Fibroblast of skin of abdomen (primary cell): ENCODE measurements around the gene GAS2.

ENCODE experiments used
- DNase-seq: peaks from one replicate; pipeline ENCODE4 v3.0.0-alpha.2; 2013

Gene GAS2

DNA sequence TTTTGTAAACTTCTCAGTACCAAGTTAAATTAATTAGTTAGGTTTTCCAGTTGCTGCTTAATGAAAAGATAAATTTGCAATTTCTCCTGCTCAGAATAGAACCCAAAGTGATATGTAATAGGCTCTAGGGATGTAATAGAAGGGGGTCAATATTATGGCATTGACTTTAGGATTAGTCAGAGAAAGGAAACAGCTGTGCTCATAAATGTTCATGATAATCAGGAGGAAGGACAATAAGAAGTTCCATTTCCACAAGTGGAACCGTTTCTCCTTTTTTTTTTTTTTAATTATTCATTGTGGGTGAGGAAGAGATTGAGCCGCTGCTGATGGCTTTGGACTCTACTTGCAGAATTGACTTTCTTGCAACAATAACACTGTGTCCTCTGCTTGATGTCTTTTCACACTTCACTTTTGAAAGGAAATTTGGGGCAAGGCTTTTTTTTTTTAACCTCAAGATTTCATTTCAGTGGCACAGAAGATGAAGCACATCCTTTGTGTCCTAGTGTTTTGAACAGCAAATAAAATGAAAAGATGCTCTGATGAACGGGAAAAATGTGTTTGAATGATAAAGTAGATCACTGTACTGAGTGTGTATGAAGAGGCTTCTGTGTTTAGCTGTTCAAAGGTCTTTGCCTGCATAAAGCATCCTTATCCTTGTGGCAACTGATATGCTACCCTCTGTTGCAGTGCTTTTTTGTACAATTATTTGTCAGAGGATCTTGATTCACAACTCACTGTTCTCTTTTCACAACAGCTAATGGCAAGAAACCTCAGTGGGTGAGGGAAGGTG lies 62.4 kb downstream of the GAS2 start:
- no peak for DNase-seq

DNA sequence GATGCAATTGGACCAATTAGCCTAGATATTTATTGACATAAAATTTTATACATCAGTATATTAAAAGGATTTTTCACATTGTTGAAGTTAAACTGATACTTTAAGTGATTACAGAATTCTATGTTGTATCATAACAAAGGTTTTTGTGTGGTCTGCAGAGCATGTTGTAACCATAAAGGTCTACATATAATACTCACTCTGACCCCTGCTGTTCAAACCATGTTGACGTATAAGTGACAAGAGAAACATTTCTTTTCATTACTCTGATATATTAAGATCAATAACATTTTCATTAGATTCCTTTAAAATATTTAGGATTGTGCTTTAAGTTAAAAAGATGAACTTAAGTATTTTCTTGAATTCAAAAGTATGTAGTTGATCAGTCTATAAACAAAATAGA lies 63.9 kb downstream of the GAS2 start:
- DNase-seq = peak; percentile 16

DNA sequence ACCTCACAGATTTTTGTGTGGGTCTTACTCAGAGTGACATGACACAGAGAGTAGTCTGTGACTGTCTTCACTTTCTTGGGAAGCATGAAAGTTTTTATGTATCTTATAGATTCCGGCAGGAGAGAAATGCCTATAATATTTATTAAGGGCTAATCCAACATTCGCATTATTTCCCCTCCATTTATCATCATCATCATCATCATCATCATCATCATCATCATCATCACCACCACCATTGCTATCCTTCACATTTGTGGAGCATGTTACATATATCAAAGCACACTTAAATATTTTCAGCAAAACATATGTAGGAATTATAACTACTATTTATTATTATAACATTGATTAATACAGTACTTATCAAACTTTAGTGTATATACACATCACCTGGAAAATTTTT lies 66.2 kb downstream of the GAS2 start:
- DNase-seq = no peak

DNA sequence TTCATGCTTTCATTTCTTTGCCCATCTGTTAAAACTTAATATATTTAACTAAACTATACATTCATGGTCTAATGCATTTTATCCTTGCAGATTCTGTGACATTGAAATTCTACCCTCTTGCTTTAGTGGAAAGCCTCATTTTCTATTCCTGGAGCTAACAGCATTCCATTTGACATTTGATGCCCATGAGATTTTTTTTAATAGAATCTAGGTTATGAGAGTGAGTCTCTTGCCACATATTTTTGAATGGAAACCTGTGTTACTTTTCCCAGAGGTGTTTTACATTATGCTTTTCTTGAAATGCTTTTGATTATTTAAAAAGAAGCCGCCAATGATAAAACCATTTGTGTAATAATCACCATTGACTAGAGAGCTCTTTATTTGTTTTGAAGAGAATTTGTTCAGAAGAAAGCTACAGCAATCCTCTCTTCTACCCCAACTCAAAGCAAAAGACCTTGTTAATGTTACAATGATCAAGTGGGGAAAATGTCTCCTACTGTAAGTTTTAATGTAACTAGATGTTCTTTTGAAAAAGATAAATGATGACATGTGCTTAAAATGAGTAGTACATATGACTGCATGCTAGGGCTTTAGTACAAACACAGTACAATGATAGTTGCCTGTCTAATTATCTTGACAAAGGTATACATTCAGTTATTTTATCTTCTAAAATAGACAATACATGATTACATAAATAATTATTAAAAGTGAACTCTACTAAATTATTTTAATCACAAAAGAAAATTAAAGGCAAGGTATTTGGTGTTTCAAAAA lies 67.3 kb downstream of the GAS2 start:
- no peak for DNase-seq

- no peak for DNase-seq
These were observed 68.4 kb downstream of the GAS2 start for GRCh38 chr11:22734628-22735345.

DNA sequence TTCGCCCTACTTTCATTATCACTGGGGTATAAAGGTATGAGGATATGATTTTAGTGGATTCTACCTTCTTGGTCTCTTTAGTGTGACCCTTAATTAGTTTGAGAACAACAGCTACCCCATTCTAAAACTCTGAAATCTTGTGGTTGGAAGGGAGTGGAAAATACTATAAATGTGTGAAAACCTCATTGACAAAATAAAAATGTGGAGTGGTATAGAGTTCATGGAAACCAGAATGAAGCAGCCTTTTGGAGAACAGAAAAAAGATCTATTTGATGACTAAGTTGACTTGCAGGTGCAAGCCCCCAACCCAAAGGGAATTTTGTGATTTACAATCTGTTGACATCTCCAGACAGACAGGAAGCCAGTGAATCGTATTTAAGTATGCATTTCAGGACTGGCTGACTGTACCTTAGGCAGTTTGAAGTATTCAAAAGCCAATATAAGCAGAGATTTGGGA lies 75.8 kb downstream of the GAS2 start:
- DNase-seq = no peak

- DNase-seq = no peak
These were observed 83.1 kb downstream of the GAS2 start for GRCh38 chr11:22749536-22749935.

- DNase-seq = no peak
These were observed 86.5 kb downstream of the GAS2 start for GRCh38 chr11:22752908-22753310.

- DNase-seq = no peak
These were observed 87.0 kb downstream of the GAS2 start for GRCh38 chr11:22753416-22753815.

DNA sequence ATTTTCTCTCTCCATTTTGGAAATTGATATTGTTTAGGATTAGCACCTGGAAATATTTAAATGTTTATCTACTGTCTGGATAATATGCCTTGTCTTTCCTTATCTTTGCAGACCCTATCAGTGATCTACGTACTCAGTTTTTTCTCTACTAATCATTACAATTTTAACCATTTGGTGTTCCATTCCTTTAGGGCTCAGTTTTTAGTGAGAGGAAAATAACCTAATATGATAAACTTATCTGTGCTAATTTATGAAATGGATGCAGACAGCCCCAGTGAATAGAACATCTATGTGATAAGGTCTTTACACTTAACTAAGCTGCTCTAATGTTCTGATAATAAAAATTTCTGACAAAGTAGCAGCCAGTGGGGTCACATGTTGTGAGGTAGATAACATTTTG lies 94.7 kb downstream of the GAS2 start:
- no peak for DNase-seq

GRCh38 chr11:22763166-22763565 lies 96.8 kb downstream of the GAS2 start:
- DNase-seq = no peak

DNA sequence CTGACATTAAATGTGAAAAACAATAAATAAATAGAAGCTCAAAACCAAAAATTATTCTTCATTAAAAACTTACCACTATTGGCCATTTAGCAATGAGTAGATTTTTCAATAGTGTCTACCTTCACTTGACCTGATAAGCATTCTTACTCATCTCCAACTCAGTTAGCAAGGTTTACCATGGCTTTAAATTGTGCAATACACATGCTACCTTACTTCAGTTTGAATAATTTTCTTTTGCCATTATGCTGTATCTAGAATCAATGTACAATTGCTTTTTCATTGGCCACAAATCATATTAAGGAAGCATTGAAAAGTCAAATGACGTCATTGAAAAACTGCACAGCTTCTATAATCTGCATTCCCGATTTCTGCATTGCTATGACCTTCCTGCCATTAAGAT lies 98.3 kb downstream of the GAS2 start:
- no peak for DNase-seq

- no peak for DNase-seq
These were observed 101.9 kb downstream of the GAS2 start for GRCh38 chr11:22768281-22768680.

- no peak for DNase-seq
These were observed 102.7 kb downstream of the GAS2 start for GRCh38 chr11:22769081-22769480.

DNA sequence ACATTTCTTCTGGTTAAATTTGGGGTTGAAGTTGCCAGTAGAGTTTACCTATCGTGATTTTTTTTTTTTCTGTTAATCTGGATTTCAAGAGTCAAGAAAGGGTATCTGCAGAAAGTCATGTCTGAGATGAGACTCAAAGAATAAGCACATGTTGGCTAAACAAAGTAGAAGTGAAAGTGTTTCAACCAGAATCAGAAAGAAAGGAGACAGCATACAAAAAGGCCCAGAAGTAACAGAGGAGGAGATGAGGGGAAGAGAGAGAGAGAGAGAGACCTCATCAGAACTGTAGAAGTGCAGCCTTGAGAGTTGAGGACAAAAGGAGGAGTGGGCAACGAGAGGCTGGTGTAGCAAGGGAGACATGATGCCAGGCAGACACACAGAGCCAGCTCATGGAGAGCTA lies 108.3 kb downstream of the GAS2 start:
- DNase-seq = no peak

GRCh38 chr11:22775248-22775647 lies 108.8 kb downstream of the GAS2 start:
- no peak for DNase-seq

GRCh38 chr11:22778642-22779041 lies 112.2 kb downstream of the GAS2 start:
- DNase-seq = no peak

- DNase-seq = no peak
These were observed 113.4 kb downstream of the GAS2 start for GRCh38 chr11:22779850-22780249.

DNA sequence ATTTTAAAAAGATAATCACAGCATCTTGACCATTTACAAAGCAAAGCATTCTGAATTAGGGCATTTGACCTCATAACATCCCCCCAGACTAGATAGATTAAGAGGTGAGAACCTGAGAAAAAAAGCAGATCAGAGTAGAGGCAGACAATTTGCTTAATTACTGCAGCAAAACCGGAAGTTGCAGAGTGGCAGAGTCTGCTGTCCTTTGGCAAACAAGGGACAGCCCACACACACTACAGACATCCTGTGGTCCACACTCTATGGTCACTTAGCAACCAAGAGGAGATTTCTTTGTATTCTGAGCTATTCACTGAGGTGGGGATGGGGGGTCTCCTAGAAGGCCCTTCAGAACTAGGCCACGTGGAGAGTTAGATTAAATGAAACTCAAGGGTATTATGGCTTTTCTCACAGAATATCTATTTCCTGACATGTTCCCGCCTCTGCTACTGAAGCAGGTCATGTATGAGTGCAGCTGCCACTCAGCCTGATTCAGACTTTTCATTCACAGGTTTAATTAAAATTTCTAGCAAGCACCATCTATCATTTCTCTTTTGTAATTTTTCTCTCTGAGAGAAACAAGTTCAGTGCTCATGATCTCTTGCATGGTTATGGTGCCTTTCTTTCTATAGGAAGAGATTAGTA lies 114.7 kb downstream of the GAS2 start:
- DNase-seq = no peak

DNA sequence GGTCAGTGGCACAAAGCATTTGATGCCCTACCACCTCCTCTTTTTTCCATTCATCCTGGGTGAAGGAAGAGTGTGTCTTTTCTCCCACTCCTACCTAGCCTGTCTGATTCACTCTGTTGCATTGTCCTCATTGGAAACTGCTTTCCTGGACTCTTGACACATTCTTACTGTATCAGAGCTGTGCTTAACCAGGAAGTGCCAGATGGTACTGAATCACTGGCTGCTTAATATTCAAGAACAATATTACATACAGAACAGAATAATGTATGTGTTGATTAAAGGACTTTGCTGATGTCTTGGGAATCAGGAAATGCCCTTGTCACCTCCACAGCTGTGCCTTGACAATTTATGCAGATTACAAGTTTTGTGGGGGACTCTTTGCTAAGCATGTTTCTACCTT lies 118.8 kb downstream of the GAS2 start:
- peak; percentile 30 for DNase-seq

GRCh38 chr11:22786475-22786874 lies 120.1 kb downstream of the GAS2 start:
- DNase-seq = no peak

GRCh38 chr11:22787055-22787454 lies 120.6 kb downstream of the GAS2 start:
- DNase-seq = no peak
